K562 (cell line): ENCODE results near the gene IGF1R. TPM values are rescaled to one million over a fixed set of nuclear protein-coding genes. Genes with fewer than 3 reads are reported as not detected.

ENCODE experiments used
- ATAC-seq: fragments of 200-7000 bp; cut with Tn5 transposase; 3 replicates; pipeline ENCODE4 v1.9.1; 2020; ENCODE audit warnings: moderate library complexity
- BruUV-seq: library from RNA; stranded (reverse); fragments of 400-500 nt; replicated peaks from 2 replicates; lab custom pipeline; 2021; lab: Mats Ljungman, UMichigan
- CTCF ChIA-PET: fragments of 300-600 bp; formaldehyde crosslinking; extraction: SDS; loops from one replicate; lab custom pipeline; 2021; ENCODE audit warnings: low intra/inter-chr PET ratio; lab: Yijun Ruan, JAX
- POLR2A ChIA-PET: fragments of 300-600, 350-650 bp; sonication (Branson Sonifier 250); formaldehyde crosslinking; extraction: SDS; loops from one replicate; lab custom pipeline; 2021; ENCODE audit warnings: antibody characterized with exemption, inconsistent platforms; lab: Yijun Ruan, JAX
- DNase-seq, 4 experiments: peaks; one replicate each; pipeline versions ENCODE4 v3.0.0 to v3.0.0-alpha.2; 2011 to 2018; ENCODE audit warnings: low spot score in 3 of 4, mixed read lengths in 3 of 4; ENCODE audit errors: extremely low read depth in 1 of 4
- FAIRE-seq: peaks from 2 replicates; lab custom pipeline; 2011; peaks lifted over from hg19 to GRCh38; lab: Jason Lieb, UNC
- H2AFZ ChIP-seq: 2 replicates; pipeline ENCODE4 v1.6.0; 2011; ENCODE audit warnings: low read depth, low read length, control low read depth, inconsistent platforms
- H3K27ac ChIP-seq: fragments of 200-600 bp; 3 replicates; pipeline ENCODE4 v1.8.0; 2011; ENCODE audit warnings: low read depth, mild to moderate bottlenecking, control low read depth, inconsistent platforms, low read length, moderate library complexity, mixed read lengths; ENCODE audit errors: extremely low read depth
- H3K27me3 ChIP-seq, 2 experiments: fragments of 300-600 bp in 1 of 2; 2 replicates in 1 of 2; 3 replicates in 1 of 2; pipeline versions ENCODE4 v1.6.0 to v1.8.0; 2011; ENCODE audit warnings: inconsistent platforms in 2 of 2, low read length in 2 of 2, mild to moderate bottlenecking in 1 of 2, mixed read lengths in 1 of 2, moderate library complexity in 1 of 2; ENCODE audit not compliant: control insufficient read depth in 2 of 2, insufficient read depth in 2 of 2
- H3K36me3 ChIP-seq: fragments of 300-600 bp; 3 replicates; pipeline ENCODE4 v1.8.0; 2011; ENCODE audit warnings: mild to moderate bottlenecking, low read length, inconsistent platforms; ENCODE audit not compliant: control insufficient read depth, insufficient read depth
- H3K4me1 ChIP-seq, 2 experiments: fragments of 200-600 bp in 1 of 2; replicated peaks in 1 of 2; 2 replicates in 1 of 2; 3 replicates in 1 of 2; pipeline versions ENCODE4 v1.5.1 to v1.8.0; 2011; ENCODE audit warnings: inconsistent platforms in 2 of 2, low read length in 2 of 2, mild to moderate bottlenecking in 1 of 2, mixed read lengths in 1 of 2, moderate library complexity in 1 of 2; ENCODE audit not compliant: control insufficient read depth in 2 of 2, insufficient read depth in 2 of 2
- H3K4me2 ChIP-seq: 2 replicates; pipeline ENCODE4 v1.6.1; 2011; ENCODE audit warnings: low read length, control low read depth, inconsistent platforms, mixed read lengths; ENCODE audit not compliant: insufficient read depth
- H3K4me3 ChIP-seq: fragments of 200-600 bp; sonication (generic), shearing (Covaris generic); 2 replicates; pipeline ENCODE4 v1.5.1; 2016; ENCODE audit warnings: control low read depth, inconsistent platforms
- H3K79me2 ChIP-seq: fragments of 200-600 bp; 3 replicates; pipeline ENCODE4 v1.8.0; 2011; ENCODE audit warnings: low read length, inconsistent platforms; ENCODE audit not compliant: control insufficient read depth, insufficient read depth
- H3K9ac ChIP-seq, 2 experiments: 2 replicates each; pipeline versions ENCODE4 v1.6.0 to v1.6.1; 2011; ENCODE audit warnings: low read depth in 2 of 2, low read length in 2 of 2, control low read depth in 1 of 2, inconsistent platforms in 1 of 2, mild to moderate bottlenecking in 1 of 2, mixed read lengths in 1 of 2; ENCODE audit not compliant: insufficient read depth in 1 of 2
- H3K9me1 ChIP-seq: one replicate; pipeline ENCODE4 v1.6.0; 2011; ENCODE audit warnings: inconsistent platforms, mild to moderate bottlenecking, low read length, moderate library complexity; ENCODE audit not compliant: control insufficient read depth, insufficient read depth
- H3K9me3 ChIP-seq: replicated peaks from 2 replicates; pipeline ENCODE4 v1.5.1; 2011; ENCODE audit warnings: low read depth, low read length, inconsistent platforms; ENCODE audit not compliant: control insufficient read depth, insufficient read depth
- H4K20me1 ChIP-seq: replicated peaks from 2 replicates; pipeline ENCODE4 v1.6.1; 2011; ENCODE audit warnings: low read length, inconsistent platforms, mixed read lengths; ENCODE audit not compliant: control insufficient read depth, insufficient read depth
- CCNT2 ChIP-seq: IDR thresholded peaks from 2 replicates; pipeline ENCODE4 v1.6.1; 2011; ENCODE audit warnings: borderline replicate concordance, low read depth, mild to moderate bottlenecking, moderate library complexity, mixed read lengths, low read length; ENCODE audit not compliant: insufficient read length; ENCODE audit errors: extremely low read depth
- HMBOX1 ChIP-seq: sonication (generic); IDR thresholded peaks from 2 replicates; pipeline ENCODE4 v1.6.1; 2016
- IRF1 ChIP-seq: sonication (generic); formaldehyde crosslinking; IDR thresholded peaks from 2 replicates; pipeline ENCODE4 v1.8.0; 2022; ENCODE audit warnings: missing genetic modification reagents, mild to moderate bottlenecking, borderline replicate concordance
- IRF9 ChIP-seq: fragments of 450-650 bp; IDR thresholded peaks from 2 replicates; pipeline ENCODE4 v1.6.1; 2016; ENCODE audit warnings: missing biosample characterization, missing genetic modification characterization
- MAFK ChIP-seq: IDR thresholded peaks from 2 replicates; pipeline ENCODE4 v1.6.1; 2011; ENCODE audit warnings: low read length, improper control_type of control experiment
- NRF1 ChIP-seq, 2 experiments: fragments of 450-650 bp; IDR thresholded peaks in 1 of 2; conservative IDR thresholded peaks in 1 of 2; 2 replicates each; pipeline ENCODE4 v1.6.1; 2014; ENCODE audit warnings: mild to moderate bottlenecking in 2 of 2
- TFAP4 ChIP-seq: sonication (generic); formaldehyde crosslinking; IDR thresholded peaks from 2 replicates; pipeline ENCODE4 v1.8.0; 2022; ENCODE audit warnings: missing genetic modification reagents, mild to moderate bottlenecking, moderate library complexity, borderline replicate concordance
- YBX1 ChIP-seq: fragments of 450-650 bp; IDR thresholded peaks from 2 replicates; pipeline ENCODE4 v1.7.1; 2016; ENCODE audit warnings: mild to moderate bottlenecking
- ZNF263 ChIP-seq: sonication (generic); formaldehyde crosslinking; IDR thresholded peaks from 2 replicates; pipeline ENCODE4 v1.8.0; 2022; ENCODE audit warnings: mild to moderate bottlenecking, missing genetic modification reagents, borderline replicate concordance
- ZNF3 ChIP-seq: fragments of 250-450 bp; sonication (Bioruptor Pico); IDR thresholded peaks from 2 replicates; pipeline ENCODE4 v1.5.0; 2021; ENCODE audit warnings: mild to moderate bottlenecking, moderate library complexity
- WGBS: fragments of 100-300 bp; shearing (Covaris generic); methylation state at CpG from one replicate; pipeline ENCODE4 v1.1.6; 2016; ENCODE audit warnings: low coverage, mixed read lengths; ENCODE audit not compliant: insufficient coverage; ENCODE audit errors: missing lambda C conversion rate; 5-methylcytosine and 5-hydroxymethylcytosine counted together
- in situ Hi-C: fragments of 300-500 bp; cut with MboI; formaldehyde crosslinking; loops from 4 replicates; pipeline ENCODE4 v1.15.0; 2018; ENCODE audit warnings: inconsistent platforms, mixed read lengths
- intact Hi-C: fragments of 100-400 bp; cut with micrococcal nuclease; formaldehyde crosslinking; loops from 2 replicates; pipeline ENCODE4 v1.14.2; 2022
- polyA plus RNA-seq, 8 experiments: library from polyadenylated mRNA; depleted of rRNA in 4 of 8; stranded (reverse) in 5 of 8; unstranded in 3 of 8; fragments of >200 nt; fragmentation: Nextera tagmentation in 2 of 8; fragmentation: Illumina TruSeq in 1 of 8; extraction: Ambion mirVana in 2 of 8; extraction: Trizol in 1 of 8; gene quantifications; 2 replicates each; pipeline versions ENCODE4 v1.2.1 to v1.2.3, GENCODE V29; 2011 to 2014; ENCODE audit warnings: inconsistent platforms in 1 of 8, missing spikeins in 1 of 8
- total RNA-seq, 7 experiments: library from RNA; depleted of rRNA in 6 of 7; stranded (reverse); fragments of >200 nt in 6 of 7; fragmentation: Illumina TruSeq in 2 of 7; extraction: Trizol in 2 of 7; gene quantifications; 2 replicates each; pipeline versions ENCODE4 v1.2.1 to v1.2.3, GENCODE V29; 2011 to 2021; ENCODE audit warnings: low replicate concordance in 1 of 7

IGF1R gene
- total and polyA plus RNA-seq, 9 of the 15 experiments (the other 6 are each of a cell fraction or from before 2014, with no cell fraction given), result 0.35 to 8.0 (median 1.6) TPM

- H3K4me1 ChIP-seq, result no peaks in the 10 kb centered on the region
- 0% methylated on average over 5 of the region's 9 CpGs for WGBS
- TF ChIP-seq IRF9 (tag) (no peak), ZNF3 (CRISPR knock-in tag) (no peak), NRF1 (conservative IDR thresholded peaks at IDR 0.05 in 1 of 2, IDR thresholded peaks at IDR 0.05 in 1 of 2) (no peak), CCNT2 (no peak), YBX1 (no peak), IRF1 (CRISPR knock-in tag) (no peak), ZNF263 (CRISPR knock-in tag) (no peak), MAFK (no peak), TFAP4 (CRISPR knock-in tag) (no peak), HMBOX1 (no peak)
- TF ChIP-seq, all 486 proteins: peak for 0
- FAIRE-seq, result no peak
- Histone ChIP-seq H4K20me1 (no peaks in the 10 kb centered on the region), H3K4me2 (no peak overlapping the region), H2AFZ (no peak overlapping the region), H3K9ac (no peak overlapping the region), H3K27me3 (peaks cover under 1 to 15% of the 10 kb centered on the region in 2 experiments; a peak in 3 of 5 replicates), H3K4me3 (no peak overlapping the region), H3K9me1 (no peaks in the 10 kb centered on the region), H3K36me3 (no peaks in the 10 kb centered on the region), H3K79me2 (no peaks in the 10 kb centered on the region), H3K27ac (no peak overlapping the region), H3K9me3 (no peaks in the 10 kb centered on the region)
- BruUV-seq, result no TSS peak
- intact Hi-C loops, result no loop called here
- ChIA-PET CTCF (no interaction called here), POLR2A (no interaction called here)
- in situ Hi-C loops, result no loop called here
- DNase-seq, result no peak
- ATAC-seq, result no peak
These were observed 39.0 kb upstream of the IGF1R start for GRCh38 chr15:98609144-98609852.
